Measurements from ENCODE around the gene PDE4D. TPM values are rescaled to one million over a fixed set of nuclear protein-coding genes. Genes with fewer than 3 reads are reported as not detected.

The PDE4D gene
- total and polyA plus RNA-seq, 8 donors: 1.5 to 7.1 (median 3.1) TPM

DNA sequence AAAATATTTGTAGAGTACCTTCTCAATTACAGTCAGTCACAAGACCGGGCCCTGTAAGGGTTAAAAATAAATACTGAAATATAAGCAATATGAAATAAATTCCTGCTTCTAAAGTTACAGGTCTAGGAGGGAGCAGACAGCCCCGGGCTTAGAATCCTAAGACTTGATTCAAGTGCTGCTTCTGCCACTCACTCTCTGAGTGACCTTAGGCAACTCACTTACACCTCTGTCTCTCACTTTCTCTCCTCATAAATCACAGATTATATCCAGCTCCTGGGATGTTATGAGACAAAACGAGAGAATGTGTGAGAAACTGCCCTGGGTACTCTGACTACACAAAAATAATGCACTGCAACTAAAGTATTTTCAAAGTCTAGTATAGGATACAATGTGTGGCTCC, 101.9 kb downstream of the PDE4D start:
- TF ChIP-seq, protein P1, sequence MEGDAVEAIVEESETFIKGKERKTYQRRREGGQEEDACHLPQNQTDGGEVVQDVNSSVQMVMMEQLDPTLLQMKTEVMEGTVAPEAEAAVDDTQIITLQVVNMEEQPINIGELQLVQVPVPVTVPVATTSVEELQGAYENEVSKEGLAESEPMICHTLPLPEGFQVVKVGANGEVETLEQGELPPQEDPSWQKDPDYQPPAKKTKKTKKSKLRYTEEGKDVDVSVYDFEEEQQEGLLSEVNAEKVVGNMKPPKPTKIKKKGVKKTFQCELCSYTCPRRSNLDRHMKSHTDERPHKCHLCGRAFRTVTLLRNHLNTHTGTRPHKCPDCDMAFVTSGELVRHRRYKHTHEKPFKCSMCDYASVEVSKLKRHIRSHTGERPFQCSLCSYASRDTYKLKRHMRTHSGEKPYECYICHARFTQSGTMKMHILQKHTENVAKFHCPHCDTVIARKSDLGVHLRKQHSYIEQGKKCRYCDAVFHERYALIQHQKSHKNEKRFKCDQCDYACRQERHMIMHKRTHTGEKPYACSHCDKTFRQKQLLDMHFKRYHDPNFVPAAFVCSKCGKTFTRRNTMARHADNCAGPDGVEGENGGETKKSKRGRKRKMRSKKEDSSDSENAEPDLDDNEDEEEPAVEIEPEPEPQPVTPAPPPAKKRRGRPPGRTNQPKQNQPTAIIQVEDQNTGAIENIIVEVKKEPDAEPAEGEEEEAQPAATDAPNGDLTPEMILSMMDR (IDR thresholded peaks at IDR 0.05): no peak
- Histone ChIP-seq H3K27me3 (no peaks in the 10 kb centered on the region), H3K4me3 (no peak overlapping the region), H3K4me1 (no peaks in the 10 kb centered on the region), H3K36me3 (no peaks in the 10 kb centered on the region), H3K9me3 (no peaks in the 10 kb centered on the region), H3K27ac (no peak overlapping the region)
- DNase-seq (no peak), FAIRE-seq (no peak), ATAC-seq (no peak)
- intact Hi-C loops (cut with DNase I): loop anchor here in 2 of 3 donors (10.0 kb wide), 2 partner anchors 407 to 417 kb away; no protein-coding TSS in a partner anchor
- 69 to 79% methylated on average over 3 of the region's 3 CpGs for WGBS, 2 donors

DNA sequence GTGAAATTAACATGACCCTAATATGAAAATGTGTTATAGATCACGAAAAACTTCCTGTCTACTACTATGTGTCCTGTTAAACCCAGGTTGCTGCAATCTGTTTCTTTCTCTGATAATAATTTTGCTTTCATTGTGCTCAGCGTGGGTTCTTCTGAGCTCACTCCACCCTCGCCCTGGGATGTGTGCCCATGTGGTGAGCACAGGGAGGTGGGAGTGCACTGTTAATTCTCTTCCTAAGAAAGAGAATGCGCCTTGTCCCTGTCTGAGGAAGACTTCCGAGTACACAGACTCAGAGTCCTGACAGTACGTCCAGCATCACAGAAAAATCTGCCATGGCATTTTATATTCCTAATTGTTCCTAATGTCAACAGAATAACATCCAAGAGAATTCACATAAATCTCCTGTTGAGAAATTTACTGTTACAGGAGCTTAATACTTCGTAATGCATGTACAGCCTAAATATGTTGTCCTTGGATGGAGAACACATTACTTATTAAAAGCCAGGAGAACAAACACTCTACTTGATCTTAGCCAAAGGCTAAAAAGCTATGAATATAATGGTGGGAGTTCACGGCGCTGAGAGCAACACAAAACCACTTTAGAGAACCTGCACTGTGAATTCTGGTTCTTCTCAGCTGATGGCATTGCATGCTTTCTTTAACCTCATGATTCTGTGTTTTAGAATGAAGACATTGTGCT, 102.6 kb downstream of the PDE4D start:
- Histone ChIP-seq H3K27ac (no peak overlapping the region), H3K9me3 (no peaks in the 10 kb centered on the region), H3K4me1 (no peaks in the 10 kb centered on the region), H3K4me3 (no peak overlapping the region), H3K27me3 (no peaks in the 10 kb centered on the region), H3K36me3 (no peaks in the 10 kb centered on the region)
- DNase-seq: no peak
- no peak for ATAC-seq
- no peak for FAIRE-seq
- 66 to 78% methylated on average over 9 of the region's 9 CpGs for WGBS, 2 donors
- TF ChIP-seq, protein P1 (IDR thresholded peaks at IDR 0.05): no peak
- intact Hi-C loops (cut with DNase I): loop anchor here in 2 of 3 donors (10.0 kb wide), 2 partner anchors 406 to 416 kb away; no protein-coding TSS in a partner anchor

DNA sequence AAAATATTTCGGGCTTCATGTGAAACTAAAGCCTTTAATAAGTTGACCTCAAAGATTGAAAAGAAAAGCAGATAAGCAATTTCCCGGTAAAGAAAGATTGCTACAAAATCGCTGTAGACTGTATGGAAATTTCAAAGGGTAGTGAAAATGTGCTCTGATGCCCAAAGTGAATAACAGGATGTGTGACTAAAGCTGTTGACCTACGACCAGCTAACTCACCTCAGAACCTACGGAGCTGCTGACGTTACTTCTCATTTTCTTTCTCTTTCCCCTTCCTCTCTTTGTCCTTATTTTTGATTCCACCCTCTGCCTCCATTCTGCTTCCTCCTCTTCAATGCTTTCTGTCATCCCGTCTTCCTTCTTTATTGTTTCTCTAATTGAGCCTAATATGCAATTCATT, 103.2 kb downstream of the PDE4D start:
- FAIRE-seq: no peak
- Histone ChIP-seq H3K27ac (no peak overlapping the region), H3K4me1 (no peaks in the 10 kb centered on the region), H3K9me3 (no peaks in the 10 kb centered on the region), H3K4me3 (no peak overlapping the region), H3K36me3 (no peaks in the 10 kb centered on the region), H3K27me3 (no peaks in the 10 kb centered on the region)
- DNase-seq: no peak
- ATAC-seq: no peak
- 75 to 76% methylated on average over 7 of the region's 7 CpGs for WGBS, 2 donors
- intact Hi-C loops (cut with DNase I): loop anchor here in 2 of 3 donors (10.0 kb wide), 2 partner anchors 406 to 416 kb away; no protein-coding TSS in a partner anchor
- TF ChIP-seq, protein P1 (IDR thresholded peaks at IDR 0.05): no peak

DNA sequence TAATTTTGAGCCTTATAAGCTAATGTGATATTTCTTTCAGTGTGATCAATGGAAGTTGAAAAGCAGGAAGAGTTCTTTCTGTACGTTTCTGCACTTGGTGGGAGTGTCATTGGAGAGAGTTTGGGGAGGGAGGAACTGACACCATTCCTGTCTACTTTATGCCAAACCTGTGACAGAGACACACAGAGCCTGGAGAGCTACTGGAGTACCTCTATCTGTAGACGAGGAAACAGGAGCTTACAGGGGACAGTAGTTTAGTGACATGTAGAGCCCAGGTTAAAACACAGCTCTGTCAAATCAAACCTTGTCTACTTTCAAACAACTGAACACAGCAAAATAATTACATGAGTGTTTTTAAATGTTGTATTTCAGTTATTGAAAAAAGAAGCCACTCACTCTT, 103.6 kb downstream of the PDE4D start:
- no peaks in the 10 kb centered on the region for H3K36me3 ChIP-seq
- intact Hi-C loops (cut with DNase I): loop anchor here in 2 of 3 donors (10.0 kb wide), 2 partner anchors 405 to 415 kb away; no protein-coding TSS in a partner anchor
- H3K4me3 ChIP-seq: no peak overlapping the region
- no peak overlapping the region for H3K27ac ChIP-seq
- WGBS, 2 donors: 48 to 50% methylated on average over 2 of the region's 2 CpGs
- no peaks in the 10 kb centered on the region for H3K9me3 ChIP-seq
- TF ChIP-seq, protein P1 (IDR thresholded peaks at IDR 0.05): no peak
- FAIRE-seq (no peak), ATAC-seq (no peak), DNase-seq (no peak)
- H3K4me1 ChIP-seq: no peaks in the 10 kb centered on the region
- H3K27me3 ChIP-seq: no peaks in the 10 kb centered on the region

DNA sequence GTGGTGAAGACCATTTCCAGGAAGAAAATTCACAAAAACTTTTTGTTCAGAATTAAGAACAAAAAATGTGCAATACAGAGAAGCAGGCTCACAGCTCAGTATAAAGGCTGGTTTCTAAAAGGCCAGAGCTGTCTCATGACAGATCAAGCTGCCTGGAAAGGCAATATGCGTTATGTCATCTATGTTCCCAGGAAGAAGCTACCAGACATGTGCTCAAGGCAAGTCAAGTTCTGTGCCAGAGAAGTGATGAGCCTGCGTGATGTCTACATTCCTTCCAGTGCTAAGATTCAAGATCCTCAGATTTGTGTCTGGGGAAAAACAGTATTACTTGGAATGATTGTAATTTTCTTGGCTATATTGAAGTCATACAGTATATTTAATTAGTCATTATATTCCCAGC, 104.3 kb downstream of the PDE4D start:
- ATAC-seq (no peak), DNase-seq (no peak), FAIRE-seq (no peak)
- Histone ChIP-seq H3K4me3 (no peak overlapping the region), H3K4me1 (no peaks in the 10 kb centered on the region), H3K36me3 (no peaks in the 10 kb centered on the region), H3K27me3 (no peaks in the 10 kb centered on the region), H3K9me3 (no peaks in the 10 kb centered on the region), H3K27ac (no peak overlapping the region)
- TF ChIP-seq, protein P1 (IDR thresholded peaks at IDR 0.05): no peak
- intact Hi-C loops (cut with DNase I): no loop called here
- WGBS, 2 donors: 83 to 87% methylated on average over 2 of the region's 2 CpGs

All from pancreas (tissue), 10 donors.